Type B pancreatic cell (in vitro differentiated cells): ENCODE measurements around the gene RSPH1. TPM values are rescaled to one million over a fixed set of nuclear protein-coding genes. Genes with fewer than 3 reads are reported as not detected.

Experiments used
- DNase-seq: peaks from one replicate; pipeline ENCODE4 v3.0.0; 2021; ENCODE audit warnings: mixed read lengths; ENCODE audit not compliant: unreplicated experiment; ENCODE audit errors: extremely low spot score
- H3K27ac Mint-ChIP-seq: 2 replicates; pipeline ENCODE4 v1.8.0; 2021; ENCODE audit warnings: mild to moderate bottlenecking, mixed read lengths
- H3K27me3 Mint-ChIP-seq: 2 replicates; pipeline ENCODE4 v1.8.0; 2021; ENCODE audit warnings: mixed read lengths
- H3K36me3 Mint-ChIP-seq: 2 replicates; pipeline ENCODE4 v1.8.0; 2021; ENCODE audit warnings: mixed read lengths
- H3K4me1 Mint-ChIP-seq: one replicate; pipeline ENCODE4 v1.8.0; 2021; ENCODE audit warnings: mixed read lengths; ENCODE audit not compliant: unreplicated experiment
- H3K4me3 Mint-ChIP-seq: 2 replicates; pipeline ENCODE4 v1.8.0; 2021; ENCODE audit warnings: mild to moderate bottlenecking, mixed read lengths
- H3K9me3 Mint-ChIP-seq: 2 replicates; pipeline ENCODE4 v1.8.0; 2021; ENCODE audit warnings: mixed read lengths
- total RNA-seq: library from RNA; stranded (reverse); gene quantifications from 2 replicates; pipeline ENCODE4 v1.2.1, GENCODE V29; 2021; ENCODE audit warnings: low replicate concordance
- TF ChIP-seq, protein P1 (sequence below): fragments of 200-600 bp; sonication (generic); conservative IDR thresholded peaks from 2 replicates; pipeline ENCODE4 v1.5.0; 2021; ENCODE audit warnings: antibody characterized with exemption, mild to moderate bottlenecking

The RSPH1 gene
- total RNA-seq, 1 donor from 2014 or later, result 5.2 TPM

DNA sequence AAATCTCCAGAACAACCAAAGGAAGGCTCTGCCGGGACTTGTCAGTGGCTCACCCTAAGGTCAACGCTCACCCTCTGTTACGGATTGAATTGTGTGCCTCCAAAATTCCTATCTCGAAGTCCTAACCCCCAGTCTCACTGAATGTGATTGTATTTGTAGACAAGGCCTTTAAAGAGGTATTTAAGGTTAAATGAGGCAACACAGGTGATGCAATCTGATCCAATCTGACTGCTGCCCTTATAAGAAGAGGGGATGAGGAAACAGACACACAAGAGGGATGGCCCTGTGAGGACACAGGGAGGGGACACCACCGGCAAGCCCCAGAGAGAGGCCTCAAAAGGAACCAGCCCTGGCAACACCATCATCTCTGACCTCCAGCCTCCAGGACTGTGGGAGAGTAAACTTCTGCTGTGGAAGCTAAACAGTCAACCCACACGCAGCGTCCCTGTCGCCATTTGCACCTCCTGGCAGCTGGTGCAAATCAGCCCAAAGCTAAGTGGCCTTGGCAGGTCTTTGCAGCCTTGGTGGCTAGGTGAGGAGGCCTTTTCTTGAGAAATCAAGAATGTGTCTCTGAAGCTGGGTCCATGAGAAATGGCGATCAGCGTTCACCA is 68.1 kb downstream of the RSPH1 start:
- Mint-ChIP-seq H3K36me3 (no peaks in the 10 kb centered on the region), H3K27me3 (peaks cover 41% of the 10 kb centered on the region), H3K9me3 (peaks cover 7% of the 10 kb centered on the region), H3K4me1 (no peaks in the 10 kb centered on the region), H3K4me3 (no peak overlapping the region), H3K27ac (no peak overlapping the region)
- TF ChIP-seq, protein P1, sequence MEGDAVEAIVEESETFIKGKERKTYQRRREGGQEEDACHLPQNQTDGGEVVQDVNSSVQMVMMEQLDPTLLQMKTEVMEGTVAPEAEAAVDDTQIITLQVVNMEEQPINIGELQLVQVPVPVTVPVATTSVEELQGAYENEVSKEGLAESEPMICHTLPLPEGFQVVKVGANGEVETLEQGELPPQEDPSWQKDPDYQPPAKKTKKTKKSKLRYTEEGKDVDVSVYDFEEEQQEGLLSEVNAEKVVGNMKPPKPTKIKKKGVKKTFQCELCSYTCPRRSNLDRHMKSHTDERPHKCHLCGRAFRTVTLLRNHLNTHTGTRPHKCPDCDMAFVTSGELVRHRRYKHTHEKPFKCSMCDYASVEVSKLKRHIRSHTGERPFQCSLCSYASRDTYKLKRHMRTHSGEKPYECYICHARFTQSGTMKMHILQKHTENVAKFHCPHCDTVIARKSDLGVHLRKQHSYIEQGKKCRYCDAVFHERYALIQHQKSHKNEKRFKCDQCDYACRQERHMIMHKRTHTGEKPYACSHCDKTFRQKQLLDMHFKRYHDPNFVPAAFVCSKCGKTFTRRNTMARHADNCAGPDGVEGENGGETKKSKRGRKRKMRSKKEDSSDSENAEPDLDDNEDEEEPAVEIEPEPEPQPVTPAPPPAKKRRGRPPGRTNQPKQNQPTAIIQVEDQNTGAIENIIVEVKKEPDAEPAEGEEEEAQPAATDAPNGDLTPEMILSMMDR, result no peak
- no peak for DNase-seq

- no peak for DNase-seq
- no peaks in the 10 kb centered on the region for H3K4me1 Mint-ChIP-seq
- H3K27ac Mint-ChIP-seq, result no peak overlapping the region
- H3K9me3 Mint-ChIP-seq, result no peaks in the 10 kb centered on the region
- no peak overlapping the region for H3K4me3 Mint-ChIP-seq
- H3K36me3 Mint-ChIP-seq, result no peaks in the 10 kb centered on the region
- TF ChIP-seq, protein P1, result no peak
- H3K27me3 Mint-ChIP-seq, result peaks cover 38% of the 10 kb centered on the region
Observed at GRCh38 chr21:42426876-42427480, 69.0 kb downstream of the RSPH1 start.

- Mint-ChIP-seq H3K36me3 (no peaks in the 10 kb centered on the region), H3K27ac (no peak overlapping the region)
Observed at GRCh38 chr21:42426424-42426823, 69.6 kb downstream of the RSPH1 start.

GRCh38 chr21:42425591-42425990 is 70.4 kb downstream of the RSPH1 start:
- H3K27ac Mint-ChIP-seq, result no peak overlapping the region
- no peaks in the 10 kb centered on the region for H3K36me3 Mint-ChIP-seq
- H3K27me3 Mint-ChIP-seq, result peaks cover 41% of the 10 kb centered on the region
- H3K9me3 Mint-ChIP-seq, result no peaks in the 10 kb centered on the region
- TF ChIP-seq, protein P1, result no peak
- no peak overlapping the region for H3K4me3 Mint-ChIP-seq
- H3K4me1 Mint-ChIP-seq, result no peaks in the 10 kb centered on the region
- no peak for DNase-seq

More at GRCh38 chr21:42426424-42426823, 69.6 kb downstream of the RSPH1 start:
- no peak for DNase-seq
- no peaks in the 10 kb centered on the region for H3K9me3 Mint-ChIP-seq
- H3K4me1 Mint-ChIP-seq, result no peaks in the 10 kb centered on the region
- peaks cover 41% of the 10 kb centered on the region for H3K27me3 Mint-ChIP-seq
- H3K4me3 Mint-ChIP-seq, result no peak overlapping the region
- TF ChIP-seq, protein P1, result no peak

GRCh38 chr21:42424914-42425541 is 71.0 kb downstream of the RSPH1 start:
- TF ChIP-seq, protein P1, result no peak
- Mint-ChIP-seq H3K27ac (no peak overlapping the region), H3K36me3 (no peaks in the 10 kb centered on the region), H3K4me3 (no peak overlapping the region), H3K27me3 (peaks cover 44% of the 10 kb centered on the region), H3K4me1 (no peaks in the 10 kb centered on the region), H3K9me3 (no peaks in the 10 kb centered on the region)
- no peak for DNase-seq
